ENCODE results near the gene DPYD.

- TF ChIP-seq CTCF (conservative IDR thresholded peaks at IDR 0.05) (no peak), ZFX (IDR thresholded peaks at IDR 0.05) (no peak)
These were observed 418.5 kb downstream of the DPYD start for GRCh38 chr1:97502360-97502759.

All from C4-2B (cell line).